Smooth muscle cell (in vitro differentiated cells): ENCODE data around the gene ARSB. TPM values are rescaled to one million over a fixed set of nuclear protein-coding genes. Genes with fewer than 3 reads are reported as not detected.
A peak's percentile ranks its signal among the peaks of the same experiment; 100 is the strongest.
"Not testable (repeated sequence)": the region's sequence is repeated elsewhere in the genome, so short reads cannot be mapped to it uniquely, and the experiment has no call there.

Experiments used
- DNase-seq: peaks from one replicate; lab custom pipeline; 2025; ENCODE audit not compliant: unreplicated experiment; lab: John Stamatoyannopoulos, UW
- H2AFZ ChIP-seq: fragments of 200-600 bp; sonication (generic); 2 replicates; pipeline ENCODE4 v1.6.0; 2016; ENCODE audit warnings: antibody characterized with exemption, low read depth, mild to moderate bottlenecking
- H3F3A ChIP-seq: fragments of 200-600 bp; sonication (generic); 2 replicates; pipeline ENCODE4 v1.6.0; 2017; ENCODE audit warnings: antibody characterized with exemption, low read depth
- H3K27ac ChIP-seq: fragments of 200-600 bp; sonication (generic); 2 replicates; pipeline ENCODE4 v1.5.1; 2016; ENCODE audit warnings: low read depth, mild to moderate bottlenecking
- H3K27me3 ChIP-seq: fragments of 200-600 bp; sonication (generic); 2 replicates; pipeline ENCODE4 v1.6.1; 2016; ENCODE audit warnings: low read depth, mild to moderate bottlenecking
- H3K36me3 ChIP-seq: fragments of 200-600 bp; sonication (generic); 2 replicates; pipeline ENCODE4 v1.5.1; 2016; ENCODE audit warnings: low read depth
- H3K4me1 ChIP-seq: fragments of 200-600 bp; sonication (generic); 2 replicates; pipeline ENCODE4 v1.5.1; 2016; ENCODE audit warnings: low read depth
- H3K4me2 ChIP-seq: fragments of 200-600 bp; sonication (generic); 2 replicates; pipeline ENCODE4 v1.6.0; 2016; ENCODE audit warnings: mild to moderate bottlenecking
- H3K4me3 ChIP-seq: fragments of 200-600 bp; sonication (generic); 2 replicates; pipeline ENCODE4 v1.5.1; 2016; ENCODE audit warnings: mild to moderate bottlenecking
- H3K79me2 ChIP-seq: fragments of 200-600 bp; sonication (generic); 2 replicates; pipeline ENCODE4 v1.6.0; 2016; ENCODE audit warnings: low read depth, mild to moderate bottlenecking
- H3K9ac ChIP-seq: fragments of 200-600 bp; sonication (generic); 2 replicates; pipeline ENCODE4 v1.6.0; 2016; ENCODE audit warnings: low read depth
- H3K9me3 ChIP-seq: fragments of 200-600 bp; sonication (generic); replicated peaks from 2 replicates; pipeline ENCODE4 v1.5.1; 2016; ENCODE audit warnings: low read depth
- H4K20me1 ChIP-seq: fragments of 200-600 bp; sonication (generic); 2 replicates; pipeline ENCODE4 v1.6.0; 2016; ENCODE audit warnings: low read depth
- CTCF ChIP-seq: fragments of 200-600 bp; sonication (generic); IDR thresholded peaks from 2 replicates; pipeline ENCODE4 v1.5.1; 2017; ENCODE audit warnings: borderline replicate concordance, mild to moderate bottlenecking, antibody characterized with exemption; ENCODE audit not compliant: insufficient read depth, poor library complexity, severe bottlenecking
- WGBS: methylation state at CpG from one replicate; pipeline ENCODE4 v1.1.7; 2016; ENCODE audit warnings: low lambda C conversion rate; 5-methylcytosine and 5-hydroxymethylcytosine counted together
- polyA plus RNA-seq: library from polyadenylated mRNA; unstranded; fragments of >200 nt; fragmentation: Nextera tagmentation; extraction: Ambion mirVana; gene quantifications from 2 replicates; pipeline ENCODE4 v1.2.1, GENCODE V29; 2016
- total RNA-seq: library from RNA; depleted of rRNA; stranded (reverse); fragments of >200 nt; gene quantifications from 2 replicates; pipeline ENCODE4 v1.2.3, GENCODE V29; 2014

Gene ARSB
- total and polyA plus RNA-seq, 2 experiments from 2014 or later, result 17.5 to 23.2 TPM

- Histone ChIP-seq H3K4me3 (no peak overlapping the region), H3K4me1 (no peaks in the 10 kb centered on the region), H3K36me3 (no peaks in the 10 kb centered on the region), H3F3A (no peaks in the 10 kb centered on the region), H4K20me1 (no peaks in the 10 kb centered on the region), H2AFZ (no peak overlapping the region), H3K27me3 (no peaks in the 10 kb centered on the region), H3K27ac (no peak overlapping the region), H3K9ac (no peak overlapping the region), H3K79me2 (no peaks in the 10 kb centered on the region), H3K9me3 (no peaks in the 10 kb centered on the region), H3K4me2 (no peak overlapping the region)
- no peak for DNase-seq
- no peak for TF ChIP-seq CTCF
- WGBS, result 67% methylated on average over 5 of the region's 5 CpGs
Observed at GRCh38 chr5:78916044-78916443, 69.1 kb downstream of the ARSB start.

GRCh38 chr5:78915170-78915569, 69.9 kb downstream of the ARSB start:
- Histone ChIP-seq H3K4me2 (no peak overlapping the region), H2AFZ (no peak overlapping the region), H3K27ac (no peak overlapping the region), H3K9ac (no peak overlapping the region), H3F3A (no peaks in the 10 kb centered on the region), H3K79me2 (no peaks in the 10 kb centered on the region), H3K36me3 (no peaks in the 10 kb centered on the region), H3K4me3 (no peak overlapping the region), H3K9me3 (no peaks in the 10 kb centered on the region), H4K20me1 (no peaks in the 10 kb centered on the region), H3K4me1 (no peaks in the 10 kb centered on the region), H3K27me3 (no peaks in the 10 kb centered on the region)
- no peak for TF ChIP-seq CTCF
- DNase-seq, result no peak
- WGBS, result 79% methylated on average over 3 of the region's 3 CpGs

GRCh38 chr5:78912811-78913210, 72.3 kb downstream of the ARSB start:
- Histone ChIP-seq H3K4me1 (peaks cover 16% of the 10 kb centered on the region), H3K4me3 (no peak overlapping the region), H2AFZ (no peak overlapping the region), H3K79me2 (no peaks in the 10 kb centered on the region), H4K20me1 (peaks cover 2% of the 10 kb centered on the region), H3K9ac (no peak overlapping the region), H3K27me3 (no peaks in the 10 kb centered on the region), H3K4me2 (no peak overlapping the region), H3K36me3 (no peaks in the 10 kb centered on the region), H3K9me3 (no peaks in the 10 kb centered on the region), H3F3A (peaks cover 8% of the 10 kb centered on the region), H3K27ac (no peak overlapping the region)
- WGBS, result 93% methylated on average over 7 of the region's 7 CpGs
- no peak for DNase-seq
- TF ChIP-seq CTCF, result no peak

GRCh38 chr5:78912085-78912771, 72.9 kb downstream of the ARSB start:
- DNase-seq, result no peak
- no peaks in the 10 kb centered on the region for H3K36me3 ChIP-seq
- H2AFZ ChIP-seq, result no peak overlapping the region
- peaks cover 17% of the 10 kb centered on the region for H3K4me1 ChIP-seq
- H3K4me3 ChIP-seq, result no peak overlapping the region
- H3K4me2 ChIP-seq, result no peak overlapping the region
- peaks cover 8% of the 10 kb centered on the region for H3F3A ChIP-seq
- no peak overlapping the region for H3K27ac ChIP-seq
- no peaks in the 10 kb centered on the region for H3K27me3 ChIP-seq
- 69% methylated on average over 5 of the region's 5 CpGs for WGBS
- TF ChIP-seq CTCF, result no peak
- no peaks in the 10 kb centered on the region for H3K9me3 ChIP-seq
- no peak overlapping the region for H3K9ac ChIP-seq
- peaks cover 3% of the 10 kb centered on the region for H4K20me1 ChIP-seq
- no peaks in the 10 kb centered on the region for H3K79me2 ChIP-seq

GRCh38 chr5:78909224-78909983, 75.7 kb downstream of the ARSB start:
- not testable (repeated sequence) for H3K9me3 ChIP-seq, H4K20me1 ChIP-seq, H3K36me3 ChIP-seq, H3K9ac ChIP-seq, H2AFZ ChIP-seq, H3K79me2 ChIP-seq, H3K27me3 ChIP-seq, H3K27ac ChIP-seq, DNase-seq, H3K4me3 ChIP-seq
- peaks cover 15% of the 10 kb centered on the region for H3F3A ChIP-seq
- H3K4me2 ChIP-seq, result peak overlapping the region; percentile 79
- H3K4me1 ChIP-seq, result peaks cover 20% of the 10 kb centered on the region
- 60% methylated on average over 9 of the region's 9 CpGs for WGBS
